ENCODE measurements around the gene CNTRL.
"Not testable (repeated sequence)": the region's sequence is repeated elsewhere in the genome, so short reads cannot be mapped to it uniquely, and the experiment has no call there.

DNA sequence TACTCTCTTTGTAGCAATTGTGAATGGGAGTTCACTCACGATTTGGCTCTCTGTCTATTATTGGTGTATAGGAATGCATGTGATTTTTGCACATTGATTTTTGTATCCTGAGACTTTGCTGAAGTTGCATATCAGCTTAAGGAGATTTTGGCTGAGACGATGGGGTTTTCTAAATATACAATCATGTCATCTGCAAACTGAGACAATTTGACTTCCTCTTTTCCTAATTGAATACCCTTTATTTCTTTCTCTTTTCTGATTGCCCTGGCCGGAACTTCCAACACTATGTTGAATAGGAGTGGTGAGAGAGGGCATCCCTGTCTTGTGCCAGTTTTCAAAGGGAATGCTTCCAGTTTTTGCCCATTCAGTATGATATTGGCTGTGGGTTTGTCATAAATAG is 54.6 kb downstream of the CNTRL start:
- TF ChIP-seq, protein P1, sequence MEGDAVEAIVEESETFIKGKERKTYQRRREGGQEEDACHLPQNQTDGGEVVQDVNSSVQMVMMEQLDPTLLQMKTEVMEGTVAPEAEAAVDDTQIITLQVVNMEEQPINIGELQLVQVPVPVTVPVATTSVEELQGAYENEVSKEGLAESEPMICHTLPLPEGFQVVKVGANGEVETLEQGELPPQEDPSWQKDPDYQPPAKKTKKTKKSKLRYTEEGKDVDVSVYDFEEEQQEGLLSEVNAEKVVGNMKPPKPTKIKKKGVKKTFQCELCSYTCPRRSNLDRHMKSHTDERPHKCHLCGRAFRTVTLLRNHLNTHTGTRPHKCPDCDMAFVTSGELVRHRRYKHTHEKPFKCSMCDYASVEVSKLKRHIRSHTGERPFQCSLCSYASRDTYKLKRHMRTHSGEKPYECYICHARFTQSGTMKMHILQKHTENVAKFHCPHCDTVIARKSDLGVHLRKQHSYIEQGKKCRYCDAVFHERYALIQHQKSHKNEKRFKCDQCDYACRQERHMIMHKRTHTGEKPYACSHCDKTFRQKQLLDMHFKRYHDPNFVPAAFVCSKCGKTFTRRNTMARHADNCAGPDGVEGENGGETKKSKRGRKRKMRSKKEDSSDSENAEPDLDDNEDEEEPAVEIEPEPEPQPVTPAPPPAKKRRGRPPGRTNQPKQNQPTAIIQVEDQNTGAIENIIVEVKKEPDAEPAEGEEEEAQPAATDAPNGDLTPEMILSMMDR (IDR thresholded peaks at IDR 0.05; ENCODE audit: poor library complexity, severe bottlenecking) = not testable (repeated sequence)
- TF ChIP-seq POLR2AphosphoS5 (IDR thresholded peaks at IDR 0.05) = not testable (repeated sequence)

All from neural cell (in vitro differentiated cells).